WTC11 (cell line): Measurements from ENCODE around the gene PTPRH. TPM values are rescaled to one million over a fixed set of nuclear protein-coding genes. Genes with fewer than 3 reads are reported as not detected.

ENCODE experiments used
- ATAC-seq: fragments of 200-7000 bp; cut with Tn5 transposase; 2 replicates; pipeline ENCODE4 v1.10.0; 2021; ENCODE audit warnings: mild to moderate bottlenecking, moderate library complexity
- CTCF ChIA-PET: fragments of 300-600 bp; sonication (Branson Sonifier 250); formaldehyde crosslinking; loops from one replicate; lab custom pipeline; 2021; ENCODE audit warnings: antibody characterized with exemption; lab: Charles Lee
- POLR2A ChIA-PET: fragments of 350-600 bp; sonication (Branson Sonifier 250); formaldehyde crosslinking; loops from one replicate; lab custom pipeline; 2021; ENCODE audit warnings: antibody characterized with exemption; lab: Charles Lee
- DNase-seq: peaks from one replicate; pipeline ENCODE4 v3.0.0; 2021; ENCODE audit warnings: low spot score
- H3K27ac Mint-ChIP-seq: 2 replicates; pipeline ENCODE4 v1.8.0; 2021; ENCODE audit warnings: mixed read lengths
- H3K27me3 Mint-ChIP-seq: 2 replicates; pipeline ENCODE4 v1.8.0; 2021; ENCODE audit warnings: low read depth, mild to moderate bottlenecking, moderate library complexity, mixed read lengths
- H3K36me3 Mint-ChIP-seq: 2 replicates; pipeline ENCODE4 v1.8.0; 2021; ENCODE audit warnings: mixed read lengths
- H3K4me1 Mint-ChIP-seq: 2 replicates; pipeline ENCODE4 v1.8.0; 2022; ENCODE audit warnings: mixed read lengths
- H3K4me3 Mint-ChIP-seq: 2 replicates; pipeline ENCODE4 v1.8.0; 2021; ENCODE audit warnings: mild to moderate bottlenecking, moderate library complexity, mixed read lengths
- H3K9me3 Mint-ChIP-seq: 2 replicates; pipeline ENCODE4 v1.8.0; 2021; ENCODE audit warnings: mixed read lengths
- AR ChIP-seq: fragments of 250-450 bp; sonication (Bioruptor Pico); IDR thresholded peaks from 2 replicates; pipeline ENCODE4 v1.9.0; 2021; ENCODE audit warnings: mild to moderate bottlenecking
- ARID4B ChIP-seq: sonication (generic); formaldehyde crosslinking; IDR thresholded peaks from 2 replicates; pipeline ENCODE4 v1.8.0; 2023; ENCODE audit warnings: missing genetic modification reagents, mild to moderate bottlenecking, borderline replicate concordance
- CREB1 ChIP-seq: sonication (generic); formaldehyde crosslinking; IDR thresholded peaks from 2 replicates; pipeline ENCODE4 v1.8.0; 2023; ENCODE audit warnings: mild to moderate bottlenecking, missing genetic modification reagents
- CTCF ChIP-seq: fragments of 200-600 bp; IDR thresholded peaks from 2 replicates; pipeline ENCODE4 v1.8.0; 2022; ENCODE audit warnings: antibody characterized with exemption
- NR1H2 ChIP-seq: sonication (generic); formaldehyde crosslinking; IDR thresholded peaks from 2 replicates; pipeline ENCODE4 v1.9.0; 2021; ENCODE audit warnings: mild to moderate bottlenecking, moderate library complexity, missing genetic modification reagents
- RELA ChIP-seq: sonication (generic); formaldehyde crosslinking; IDR thresholded peaks from 2 replicates; pipeline ENCODE4 v1.8.1; 2022; ENCODE audit warnings: missing genetic modification reagents, mild to moderate bottlenecking, borderline replicate concordance
- SP1 ChIP-seq: sonication (generic); formaldehyde crosslinking; conservative IDR thresholded peaks from 2 replicates; pipeline ENCODE4 v1.8.1; 2022; ENCODE audit warnings: missing genetic modification reagents
- TEAD1 ChIP-seq: sonication (generic); formaldehyde crosslinking; IDR thresholded peaks from 2 replicates; pipeline ENCODE4 v1.8.0; 2022; ENCODE audit warnings: mild to moderate bottlenecking, missing genetic modification reagents
- TP53 ChIP-seq: sonication (generic); formaldehyde crosslinking; IDR thresholded peaks from 2 replicates; pipeline ENCODE4 v1.8.1; 2023; ENCODE audit warnings: mild to moderate bottlenecking, missing genetic modification reagents
- ZNF138 ChIP-seq: sonication (generic); formaldehyde crosslinking; conservative IDR thresholded peaks from 2 replicates; pipeline ENCODE4 v1.8.1; 2022; ENCODE audit warnings: mild to moderate bottlenecking, moderate library complexity, missing genetic modification reagents
- ZNF263 ChIP-seq: sonication (generic); formaldehyde crosslinking; IDR thresholded peaks from 2 replicates; pipeline ENCODE4 v1.8.1; 2022; ENCODE audit warnings: low read depth, mild to moderate bottlenecking, moderate library complexity, missing genetic modification reagents
- ZNF532 ChIP-seq: fragments of 250-450 bp; sonication (Bioruptor Pico); IDR thresholded peaks from 2 replicates; pipeline ENCODE4 v1.9.0; 2021; ENCODE audit warnings: mild to moderate bottlenecking, borderline replicate concordance
- total RNA-seq: library from RNA; stranded (reverse); gene quantifications from 3 replicates; pipeline ENCODE4 v1.2.3, GENCODE V29; 2021

The PTPRH gene
- total RNA-seq, 1 experiment from 2014 or later: 0.63 TPM

- peak; percentile 87 for TF ChIP-seq SP1 (CRISPR knock-in tag)
- peak; percentile 38; the same call in 1 of the 2 replicates for TF ChIP-seq ARID4B (CRISPR knock-in tag)
- no peak for TF ChIP-seq CREB1
- no peak for TF ChIP-seq NR1H2 (CRISPR knock-in tag)
- peak; percentile 58; the same call in 1 of the 2 replicates for TF ChIP-seq TEAD1 (CRISPR knock-in tag)
- TF ChIP-seq RELA (CRISPR knock-in tag): no peak
Observed at GRCh38 chr19:55146705-55147273, 62.5 kb downstream of the PTPRH start (continued).

GRCh38 chr19:55146078-55146704, 63.1 kb downstream of the PTPRH start:
- Mint-ChIP-seq H3K9me3 (no peaks in the 10 kb centered on the region), H3K27ac (no peak overlapping the region), H3K4me3 (peak overlapping the region; percentile 65), H3K27me3 (peaks cover 26% of the 10 kb centered on the region), H3K4me1 (peaks cover 39% of the 10 kb centered on the region), H3K36me3 (peaks cover 4% of the 10 kb centered on the region; the same call in 1 of the 2 replicates)
- ATAC-seq: peak; percentile 33
- DNase-seq: peak; percentile 79
- ChIA-PET POLR2A (interaction anchor here (0.6 to 2.5 kb wide), 8 partner anchors 10 to 193 kb away, joined by 3 to 11 read pairs (median 4); partner anchors contain the start of genes KMT5C and PPP6R1), CTCF (interaction anchor here (0.5 to 3.2 kb wide), 51 partner anchors 8 to 947 kb away, joined by 3 to 108 read pairs (median 4); partner anchors contain the start of genes DNAAF3, EPS8L1, FIZ1 and HSPBP1)
- no peak for TF ChIP-seq TP53 (CRISPR knock-in tag)
- TF ChIP-seq ZNF138: no peak
- no peak for TF ChIP-seq ZNF532
- peak; percentile 75 for TF ChIP-seq CTCF

- H3K9me3 Mint-ChIP-seq: no peaks in the 10 kb centered on the region
- peak; percentile 65; the same call in 1 of the 2 replicates for TF ChIP-seq ZNF263 (CRISPR knock-in tag)
- TF ChIP-seq AR (CRISPR knock-in tag): no peak
- no peak for DNase-seq
- H3K36me3 Mint-ChIP-seq: peaks cover 8% of the 10 kb centered on the region
- no peak for ATAC-seq
- POLR2A ChIA-PET: no interaction called here
- H3K27me3 Mint-ChIP-seq: peaks cover 23% of the 10 kb centered on the region
- peak overlapping the region; percentile 65 for H3K4me3 Mint-ChIP-seq
- CTCF ChIA-PET: interaction anchor here (1.0 to 3.2 kb wide), 10 partner anchors 10 to 194 kb away, joined by 4 to 108 read pairs (median 18); partner anchors contain the start of genes DNAAF3, KMT5C, PPP1R12C and PPP6R1
- no peak overlapping the region for H3K27ac Mint-ChIP-seq
- H3K4me1 Mint-ChIP-seq: peaks cover 38% of the 10 kb centered on the region
Observed at GRCh38 chr19:55145232-55145631, 64.1 kb downstream of the PTPRH start.
